ENCODE results near the gene CD164. TPM values are rescaled to one million over a fixed set of nuclear protein-coding genes. Genes with fewer than 3 reads are reported as not detected.

The CD164 gene
- total RNA-seq, 1 donor from 2014 or later = 115 TPM

DNA sequence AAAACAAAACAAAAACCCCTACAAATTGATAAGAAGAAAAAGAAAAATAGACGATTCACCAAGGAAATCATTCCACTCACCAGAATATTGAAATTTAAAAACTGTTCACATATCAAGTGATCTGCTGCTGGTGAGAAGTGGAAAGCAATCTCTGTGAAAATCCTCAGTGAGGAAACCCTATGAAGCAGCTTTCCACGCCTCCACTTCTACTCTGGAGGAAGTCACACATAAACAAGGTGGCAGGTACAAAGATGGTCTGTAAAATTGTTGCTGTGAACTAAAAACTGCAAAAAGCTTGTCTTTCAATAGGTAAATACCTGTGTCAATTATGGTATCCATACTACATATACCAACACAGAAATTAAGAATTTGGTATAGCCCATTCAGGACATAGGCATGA is 18.5 kb downstream of the CD164 start:
- Histone ChIP-seq H3K4me1 (peaks cover 6% of the 10 kb centered on the region), H3K27me3 (no peaks in the 10 kb centered on the region), H3K4me3 (no peak overlapping the region), H3K9me3 (no peaks in the 10 kb centered on the region), H3K36me3 (peaks cover 0 to 62% of the 10 kb centered on the region in 2 donors), H3K27ac (no peak overlapping the region)
- intact Hi-C loops (cut with DNase I) = no loop called here
- TF ChIP-seq POLR2A (IDR thresholded peaks at IDR 0.05) (no peak), POLR2AphosphoS5 (IDR thresholded peaks at IDR 0.05; ENCODE audit: insufficient read depth in 1 of 2, low read depth in 1 of 2) (no peak)
- TF ChIP-seq, protein P1, sequence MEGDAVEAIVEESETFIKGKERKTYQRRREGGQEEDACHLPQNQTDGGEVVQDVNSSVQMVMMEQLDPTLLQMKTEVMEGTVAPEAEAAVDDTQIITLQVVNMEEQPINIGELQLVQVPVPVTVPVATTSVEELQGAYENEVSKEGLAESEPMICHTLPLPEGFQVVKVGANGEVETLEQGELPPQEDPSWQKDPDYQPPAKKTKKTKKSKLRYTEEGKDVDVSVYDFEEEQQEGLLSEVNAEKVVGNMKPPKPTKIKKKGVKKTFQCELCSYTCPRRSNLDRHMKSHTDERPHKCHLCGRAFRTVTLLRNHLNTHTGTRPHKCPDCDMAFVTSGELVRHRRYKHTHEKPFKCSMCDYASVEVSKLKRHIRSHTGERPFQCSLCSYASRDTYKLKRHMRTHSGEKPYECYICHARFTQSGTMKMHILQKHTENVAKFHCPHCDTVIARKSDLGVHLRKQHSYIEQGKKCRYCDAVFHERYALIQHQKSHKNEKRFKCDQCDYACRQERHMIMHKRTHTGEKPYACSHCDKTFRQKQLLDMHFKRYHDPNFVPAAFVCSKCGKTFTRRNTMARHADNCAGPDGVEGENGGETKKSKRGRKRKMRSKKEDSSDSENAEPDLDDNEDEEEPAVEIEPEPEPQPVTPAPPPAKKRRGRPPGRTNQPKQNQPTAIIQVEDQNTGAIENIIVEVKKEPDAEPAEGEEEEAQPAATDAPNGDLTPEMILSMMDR (IDR thresholded peaks at IDR 0.05) = no peak
- no peak for DNase-seq (ENCODE audit: extremely low spot score in 2 of 2)

DNA sequence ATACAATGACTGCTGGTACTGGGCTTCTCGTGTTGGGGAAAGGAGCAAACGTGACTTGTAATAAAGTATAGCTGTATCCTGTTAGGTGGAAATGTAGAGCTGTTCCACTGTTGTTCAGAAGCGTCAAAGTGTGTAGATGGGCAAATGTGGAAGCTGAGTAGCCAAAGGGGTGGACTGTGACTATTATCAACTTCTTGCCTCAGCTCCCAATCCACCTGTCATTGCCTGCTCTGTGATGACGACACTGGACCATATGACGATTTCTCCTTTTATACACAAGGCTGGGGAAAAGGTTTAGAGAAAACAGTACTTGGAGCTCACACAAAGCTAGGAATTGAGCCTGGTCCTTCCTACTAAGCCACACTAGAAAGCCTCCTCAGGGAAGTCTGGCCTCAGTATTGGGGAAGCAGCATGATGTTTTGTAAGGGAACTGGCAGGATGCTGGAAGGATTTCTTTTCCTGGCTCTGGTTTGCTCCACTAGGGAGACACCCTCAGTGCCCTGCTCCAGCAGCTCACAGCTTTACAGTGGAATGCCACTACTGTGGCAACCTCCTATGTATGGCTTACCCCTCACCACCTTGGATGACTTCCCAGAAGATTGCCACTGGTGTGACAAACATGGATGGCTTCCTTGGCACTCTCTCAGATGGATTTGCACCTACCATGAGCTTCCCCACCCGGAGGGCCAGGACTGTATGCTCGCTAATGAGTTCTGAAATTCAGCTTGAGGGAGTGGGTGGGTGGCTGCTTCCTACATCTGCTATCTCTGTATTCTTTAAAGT is 20.0 kb downstream of the CD164 start:
- Histone ChIP-seq H3K27ac (no peak overlapping the region), H3K36me3 (peaks cover 0 to 57% of the 10 kb centered on the region in 2 donors), H3K4me1 (peaks cover 6% of the 10 kb centered on the region), H3K4me3 (no peak overlapping the region), H3K9me3 (no peaks in the 10 kb centered on the region), H3K27me3 (no peaks in the 10 kb centered on the region)
- no peak for DNase-seq (ENCODE audit: extremely low spot score in 2 of 2)
- TF ChIP-seq, protein P1 (IDR thresholded peaks at IDR 0.05) = no peak
- no peak for TF ChIP-seq POLR2A (IDR thresholded peaks at IDR 0.05)
- no peak for TF ChIP-seq POLR2AphosphoS5 (IDR thresholded peaks at IDR 0.05; ENCODE audit: insufficient read depth in 1 of 2, low read depth in 1 of 2)
- intact Hi-C loops (cut with DNase I) = no loop called here

DNA sequence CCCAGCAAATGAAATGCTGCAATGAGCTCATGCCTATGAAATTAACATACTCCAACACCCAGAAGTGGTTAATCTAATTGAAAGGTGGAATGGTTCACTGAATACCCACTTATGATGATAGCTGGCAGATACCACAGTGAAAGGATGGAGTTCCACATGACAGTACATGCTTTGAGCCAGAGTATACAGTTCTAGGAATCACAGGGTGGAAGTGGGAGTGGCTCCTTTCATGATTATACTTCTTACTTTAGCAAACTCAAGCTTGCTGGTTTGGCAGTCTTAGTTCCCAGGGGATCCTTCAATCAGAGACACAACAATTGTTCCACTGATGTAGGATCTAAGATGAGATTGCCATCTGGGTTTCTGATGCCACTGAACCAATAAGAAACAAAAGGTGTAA is 21.5 kb downstream of the CD164 start:
- DNase-seq (ENCODE audit: extremely low spot score in 2 of 2) = no peak
- TF ChIP-seq POLR2A (IDR thresholded peaks at IDR 0.05) (no peak), POLR2AphosphoS5 (IDR thresholded peaks at IDR 0.05; ENCODE audit: insufficient read depth in 1 of 2, low read depth in 1 of 2) (no peak)
- TF ChIP-seq, protein P1 (IDR thresholded peaks at IDR 0.05) = no peak
- Histone ChIP-seq H3K27me3 (no peaks in the 10 kb centered on the region), H3K27ac (no peak overlapping the region), H3K9me3 (peaks cover 5% of the 10 kb centered on the region), H3K4me3 (no peak overlapping the region), H3K4me1 (peaks cover 6% of the 10 kb centered on the region), H3K36me3 (peaks cover 0 to 60% of the 10 kb centered on the region in 2 donors)
- intact Hi-C loops (cut with DNase I) = no loop called here

DNA sequence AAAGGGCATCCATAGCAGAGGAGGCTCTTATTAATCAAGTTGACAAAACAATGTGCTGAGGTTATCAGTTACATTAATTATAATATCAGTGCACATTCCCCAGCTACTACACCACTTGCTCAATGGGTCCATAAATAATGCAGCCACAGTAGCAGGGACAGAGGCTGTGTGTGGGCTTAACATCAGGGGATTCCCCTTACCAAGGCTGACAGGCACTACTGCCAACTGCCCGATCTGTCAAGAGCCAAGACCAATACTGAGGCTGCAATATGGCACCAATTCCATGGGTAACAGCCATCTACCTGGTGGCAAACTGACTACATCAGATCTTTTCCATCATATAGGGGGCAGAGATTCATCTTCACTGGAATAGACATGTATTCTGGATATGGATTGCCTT is 22.0 kb downstream of the CD164 start:
- no peak overlapping the region for H3K4me3 ChIP-seq
- intact Hi-C loops (cut with DNase I) = no loop called here
- TF ChIP-seq POLR2AphosphoS5 (IDR thresholded peaks at IDR 0.05; ENCODE audit: insufficient read depth in 1 of 2, low read depth in 1 of 2) (no peak), POLR2A (IDR thresholded peaks at IDR 0.05) (no peak)
- TF ChIP-seq, protein P1 (IDR thresholded peaks at IDR 0.05) = no peak
- no peaks in the 10 kb centered on the region for H3K27me3 ChIP-seq
- H3K9me3 ChIP-seq = peaks cover 5% of the 10 kb centered on the region
- H3K27ac ChIP-seq = no peak overlapping the region
- no peak for DNase-seq (ENCODE audit: extremely low spot score in 2 of 2)
- peaks cover 6% of the 10 kb centered on the region for H3K4me1 ChIP-seq
- peaks cover 0 to 63% of the 10 kb centered on the region in 2 donors for H3K36me3 ChIP-seq

DNA sequence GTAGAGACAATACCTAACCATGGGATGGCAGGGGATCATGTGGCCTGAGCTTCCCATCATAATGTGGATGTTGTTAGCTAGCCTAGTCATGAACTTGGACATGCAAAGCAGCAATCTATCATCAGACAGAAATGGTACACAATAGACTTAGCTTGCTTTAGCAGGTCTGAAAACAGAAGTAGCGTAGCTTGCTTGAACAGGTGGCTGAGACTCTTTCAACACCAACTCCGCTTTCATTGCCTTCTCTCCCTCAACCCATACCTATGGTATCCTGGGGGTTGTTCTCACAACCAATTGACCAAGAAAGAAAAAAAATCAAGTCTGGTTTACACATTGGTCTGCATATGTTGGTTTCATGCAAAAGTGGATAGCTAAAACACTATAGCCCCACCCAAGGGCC is 23.0 kb downstream of the CD164 start:
- Histone ChIP-seq H3K4me1 (peaks cover 6% of the 10 kb centered on the region), H3K36me3 (peaks cover 0 to 59% of the 10 kb centered on the region in 2 donors), H3K27ac (no peak overlapping the region), H3K4me3 (no peak overlapping the region), H3K9me3 (peaks cover 5% of the 10 kb centered on the region), H3K27me3 (no peaks in the 10 kb centered on the region)
- intact Hi-C loops (cut with DNase I) = no loop called here
- TF ChIP-seq, protein P1 (IDR thresholded peaks at IDR 0.05) = no peak
- TF ChIP-seq POLR2A (IDR thresholded peaks at IDR 0.05) = no peak
- no peak for TF ChIP-seq POLR2AphosphoS5 (IDR thresholded peaks at IDR 0.05; ENCODE audit: insufficient read depth in 1 of 2, low read depth in 1 of 2)
- DNase-seq (ENCODE audit: extremely low spot score in 2 of 2) = no peak

All from vagina (tissue), 2 donors.